Measurements from ENCODE around the gene KRT33B.

DNA sequence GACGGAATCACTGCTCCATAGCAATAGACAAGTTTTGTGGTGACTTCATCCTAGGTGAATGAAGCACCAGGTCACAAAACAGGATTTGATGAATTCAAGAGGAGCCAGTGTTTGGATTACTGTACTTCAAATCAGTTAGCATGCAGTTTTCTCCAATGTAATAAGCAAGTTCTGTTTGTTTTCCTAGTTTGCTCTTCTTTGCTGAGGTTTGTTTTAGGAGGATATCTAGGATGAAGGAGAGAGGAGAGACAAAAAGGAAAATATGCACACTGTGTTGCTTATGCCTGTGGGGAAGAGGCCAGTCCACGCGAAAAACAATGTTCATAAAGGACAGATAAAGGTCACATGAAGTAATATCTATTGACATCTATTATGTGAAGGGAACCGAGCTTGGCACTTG lies 45.8 kb upstream of the KRT33B start:
- TF ChIP-seq, protein P1, sequence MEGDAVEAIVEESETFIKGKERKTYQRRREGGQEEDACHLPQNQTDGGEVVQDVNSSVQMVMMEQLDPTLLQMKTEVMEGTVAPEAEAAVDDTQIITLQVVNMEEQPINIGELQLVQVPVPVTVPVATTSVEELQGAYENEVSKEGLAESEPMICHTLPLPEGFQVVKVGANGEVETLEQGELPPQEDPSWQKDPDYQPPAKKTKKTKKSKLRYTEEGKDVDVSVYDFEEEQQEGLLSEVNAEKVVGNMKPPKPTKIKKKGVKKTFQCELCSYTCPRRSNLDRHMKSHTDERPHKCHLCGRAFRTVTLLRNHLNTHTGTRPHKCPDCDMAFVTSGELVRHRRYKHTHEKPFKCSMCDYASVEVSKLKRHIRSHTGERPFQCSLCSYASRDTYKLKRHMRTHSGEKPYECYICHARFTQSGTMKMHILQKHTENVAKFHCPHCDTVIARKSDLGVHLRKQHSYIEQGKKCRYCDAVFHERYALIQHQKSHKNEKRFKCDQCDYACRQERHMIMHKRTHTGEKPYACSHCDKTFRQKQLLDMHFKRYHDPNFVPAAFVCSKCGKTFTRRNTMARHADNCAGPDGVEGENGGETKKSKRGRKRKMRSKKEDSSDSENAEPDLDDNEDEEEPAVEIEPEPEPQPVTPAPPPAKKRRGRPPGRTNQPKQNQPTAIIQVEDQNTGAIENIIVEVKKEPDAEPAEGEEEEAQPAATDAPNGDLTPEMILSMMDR (conservative IDR thresholded peaks at IDR 0.05; ENCODE audit: low read length) = no peak
- no peak for TF ChIP-seq EZH2phosphoT487 (IDR thresholded peaks at IDR 0.05; ENCODE audit: borderline replicate concordance, low read depth, low read length)

All from OCI-LY7 (cell line).